OCI-LY1 (cell line): ENCODE results near the gene SLC6A4.

Source experiments
- H2AFZ ChIP-seq: fragments of 200-600 bp; sonication (generic), shearing (Covaris generic); 2 replicates; pipeline ENCODE4 v1.6.0; 2014; ENCODE audit warnings: antibody characterized with exemption, mild to moderate bottlenecking, low read length
- H3F3A ChIP-seq: fragments of 200-600 bp; sonication (generic), shearing (Covaris generic); 2 replicates; pipeline ENCODE4 v1.6.0; 2014; ENCODE audit warnings: mild to moderate bottlenecking, antibody characterized with exemption, low read length, moderate library complexity; ENCODE audit not compliant: insufficient read depth
- H3K27ac ChIP-seq: fragments of 200-600 bp; sonication (generic); 2 replicates; pipeline ENCODE4 v1.5.1; 2014; ENCODE audit warnings: low read length, mixed run types, mild to moderate bottlenecking, low read depth; ENCODE audit not compliant: poor library complexity, severe bottlenecking
- H3K27me3 ChIP-seq: fragments of 200-600 bp; sonication (generic); 2 replicates; pipeline ENCODE4 v1.6.0; 2014; ENCODE audit warnings: antibody characterized with exemption, mild to moderate bottlenecking, low read length, moderate library complexity; ENCODE audit not compliant: insufficient read depth
- H3K36me3 ChIP-seq: fragments of 200-600 bp; sonication (generic); 2 replicates; pipeline ENCODE4 v1.6.1; 2014; ENCODE audit warnings: mild to moderate bottlenecking, antibody characterized with exemption, low read length, moderate library complexity, mixed read lengths; ENCODE audit not compliant: insufficient read depth
- H3K4me1 ChIP-seq: fragments of 200-600 bp; sonication (generic); 2 replicates; pipeline ENCODE4 v1.5.1; 2014; ENCODE audit warnings: mild to moderate bottlenecking, low read length, moderate library complexity; ENCODE audit not compliant: insufficient read depth, severe bottlenecking
- H3K4me2 ChIP-seq: fragments of 200-600 bp; sonication (generic), shearing (Covaris generic); 2 replicates; pipeline ENCODE4 v1.6.1; 2014; ENCODE audit warnings: low read length
- H3K4me3 ChIP-seq: fragments of 200-600 bp; sonication (generic); 2 replicates; pipeline ENCODE4 v1.5.1; 2014; ENCODE audit warnings: low read length, low read depth, mild to moderate bottlenecking, mixed read lengths; ENCODE audit not compliant: poor library complexity, severe bottlenecking
- H3K79me2 ChIP-seq: fragments of 200-600 bp; shearing (Covaris generic); 2 replicates; pipeline ENCODE4 v1.6.1; 2016; ENCODE audit warnings: mixed run types, low read length, mixed read lengths; ENCODE audit not compliant: insufficient read depth
- H3K9ac ChIP-seq: fragments of 200-600 bp; sonication (generic), shearing (Covaris generic); 2 replicates; pipeline ENCODE4 v1.6.1; 2014; ENCODE audit warnings: mild to moderate bottlenecking, low read length, mixed read lengths
- H3K9me2 ChIP-seq: fragments of 200-600 bp; sonication (generic), shearing (Covaris generic); 2 replicates; pipeline ENCODE4 v1.6.1; 2014; ENCODE audit warnings: low read depth, mild to moderate bottlenecking, low read length, mixed read lengths
- H3K9me3 ChIP-seq: fragments of 200-600 bp; shearing (Covaris generic); 2 replicates; pipeline ENCODE4 v1.6.1; 2014; ENCODE audit warnings: low read length, mixed read lengths
- H4K20me1 ChIP-seq: fragments of 200-600 bp; sonication (generic), shearing (Covaris generic); 2 replicates; pipeline ENCODE4 v1.6.0; 2016; ENCODE audit warnings: mild to moderate bottlenecking, low read length; ENCODE audit not compliant: insufficient read depth
- EZH2 ChIP-seq: fragments of 200-600 bp; sonication (generic), shearing (Covaris generic); IDR thresholded peaks from 2 replicates; pipeline ENCODE4 v1.8.0; 2017; ENCODE audit warnings: borderline replicate concordance, mixed run types, mild to moderate bottlenecking, antibody characterized with exemption, low read length, moderate library complexity, mixed read lengths
- TF ChIP-seq, protein P1 (sequence below): fragments of 200-600 bp; sonication (generic), shearing (Covaris generic); IDR thresholded peaks from 2 replicates; pipeline ENCODE4 v1.5.1; 2017; ENCODE audit warnings: mild to moderate bottlenecking, antibody characterized with exemption, low read length, moderate library complexity, mixed read lengths

The SLC6A4 gene

DNA sequence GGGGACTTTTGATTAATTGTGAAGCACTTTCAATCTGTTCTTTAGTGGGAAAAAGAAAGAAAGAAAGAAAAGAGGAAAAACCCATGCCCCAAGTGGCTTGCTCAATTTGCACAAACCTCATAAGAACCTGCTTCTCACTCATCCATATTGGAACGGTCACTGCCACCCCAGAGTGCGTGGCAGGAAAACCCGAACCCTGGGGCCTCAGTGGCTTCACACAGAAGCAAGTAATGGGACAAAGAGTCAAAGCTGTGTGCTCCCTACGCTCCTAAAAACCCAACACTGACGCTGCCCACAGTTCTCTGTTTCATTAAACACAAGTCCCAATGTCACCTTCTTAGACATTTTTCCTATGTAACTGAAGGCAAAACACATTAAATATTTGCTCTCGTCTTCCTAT lies 1.2 kb downstream of the SLC6A4 start:
- H3K4me3 ChIP-seq: no peak overlapping the region
- H3K9me2 ChIP-seq: no peaks in the 10 kb centered on the region
- no peaks in the 10 kb centered on the region for H3K79me2 ChIP-seq
- H3K27me3 ChIP-seq: peaks cover 14% of the 10 kb centered on the region
- H3K4me1 ChIP-seq: peaks cover 5% of the 10 kb centered on the region
- H3K9ac ChIP-seq: no peak overlapping the region
- H3K9me3 ChIP-seq: no peaks in the 10 kb centered on the region
- no peak overlapping the region for H2AFZ ChIP-seq
- H3K36me3 ChIP-seq: no peaks in the 10 kb centered on the region
- no peaks in the 10 kb centered on the region for H4K20me1 ChIP-seq
- H3F3A ChIP-seq: no peaks in the 10 kb centered on the region
- TF ChIP-seq, protein P1, sequence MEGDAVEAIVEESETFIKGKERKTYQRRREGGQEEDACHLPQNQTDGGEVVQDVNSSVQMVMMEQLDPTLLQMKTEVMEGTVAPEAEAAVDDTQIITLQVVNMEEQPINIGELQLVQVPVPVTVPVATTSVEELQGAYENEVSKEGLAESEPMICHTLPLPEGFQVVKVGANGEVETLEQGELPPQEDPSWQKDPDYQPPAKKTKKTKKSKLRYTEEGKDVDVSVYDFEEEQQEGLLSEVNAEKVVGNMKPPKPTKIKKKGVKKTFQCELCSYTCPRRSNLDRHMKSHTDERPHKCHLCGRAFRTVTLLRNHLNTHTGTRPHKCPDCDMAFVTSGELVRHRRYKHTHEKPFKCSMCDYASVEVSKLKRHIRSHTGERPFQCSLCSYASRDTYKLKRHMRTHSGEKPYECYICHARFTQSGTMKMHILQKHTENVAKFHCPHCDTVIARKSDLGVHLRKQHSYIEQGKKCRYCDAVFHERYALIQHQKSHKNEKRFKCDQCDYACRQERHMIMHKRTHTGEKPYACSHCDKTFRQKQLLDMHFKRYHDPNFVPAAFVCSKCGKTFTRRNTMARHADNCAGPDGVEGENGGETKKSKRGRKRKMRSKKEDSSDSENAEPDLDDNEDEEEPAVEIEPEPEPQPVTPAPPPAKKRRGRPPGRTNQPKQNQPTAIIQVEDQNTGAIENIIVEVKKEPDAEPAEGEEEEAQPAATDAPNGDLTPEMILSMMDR: no peak
- no peak for TF ChIP-seq EZH2
- H3K27ac ChIP-seq: no peak overlapping the region
- H3K4me2 ChIP-seq: no peak overlapping the region

DNA sequence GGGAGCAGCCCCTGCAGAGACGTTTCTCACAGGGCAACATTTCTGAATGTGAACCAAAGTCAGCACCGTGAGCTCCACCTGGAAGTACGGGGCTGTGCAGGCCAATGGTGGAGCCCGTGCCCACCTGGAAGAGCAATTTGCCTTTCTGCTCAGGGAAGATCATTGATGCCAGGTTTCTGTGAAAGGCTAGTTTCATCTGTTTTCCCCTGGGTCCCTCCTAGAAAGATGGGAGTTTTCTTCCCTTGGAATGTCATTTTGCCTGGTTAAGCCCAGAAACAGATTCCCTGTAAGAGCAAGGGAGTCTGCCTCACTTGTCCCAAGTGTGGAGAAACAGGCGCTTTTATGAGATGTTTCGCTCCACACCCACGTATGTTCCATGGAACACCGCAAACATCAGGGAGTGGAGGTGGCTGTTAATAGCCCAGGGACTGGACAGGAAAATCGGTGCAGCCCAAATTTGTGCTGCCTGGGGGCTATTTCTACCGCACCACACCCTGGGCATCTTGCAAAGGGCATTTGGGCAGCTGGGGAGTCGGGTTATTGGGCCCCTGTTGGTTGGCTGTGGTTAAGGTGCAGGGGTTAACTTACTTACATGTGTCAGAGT lies 2.6 kb downstream of the SLC6A4 start:
- TF ChIP-seq EZH2: no peak
- TF ChIP-seq, protein P1: no peak
- Histone ChIP-seq H3K4me1 (peaks cover 5% of the 10 kb centered on the region), H3K9me3 (no peaks in the 10 kb centered on the region), H3K79me2 (no peaks in the 10 kb centered on the region), H4K20me1 (no peaks in the 10 kb centered on the region), H3K27me3 (peaks cover 6% of the 10 kb centered on the region; the same call in 1 of the 2 replicates), H2AFZ (no peak overlapping the region), H3K4me3 (no peak overlapping the region), H3K27ac (no peak overlapping the region), H3K9ac (no peak overlapping the region), H3F3A (no peaks in the 10 kb centered on the region), H3K4me2 (no peak overlapping the region), H3K36me3 (no peaks in the 10 kb centered on the region), H3K9me2 (no peaks in the 10 kb centered on the region)

DNA sequence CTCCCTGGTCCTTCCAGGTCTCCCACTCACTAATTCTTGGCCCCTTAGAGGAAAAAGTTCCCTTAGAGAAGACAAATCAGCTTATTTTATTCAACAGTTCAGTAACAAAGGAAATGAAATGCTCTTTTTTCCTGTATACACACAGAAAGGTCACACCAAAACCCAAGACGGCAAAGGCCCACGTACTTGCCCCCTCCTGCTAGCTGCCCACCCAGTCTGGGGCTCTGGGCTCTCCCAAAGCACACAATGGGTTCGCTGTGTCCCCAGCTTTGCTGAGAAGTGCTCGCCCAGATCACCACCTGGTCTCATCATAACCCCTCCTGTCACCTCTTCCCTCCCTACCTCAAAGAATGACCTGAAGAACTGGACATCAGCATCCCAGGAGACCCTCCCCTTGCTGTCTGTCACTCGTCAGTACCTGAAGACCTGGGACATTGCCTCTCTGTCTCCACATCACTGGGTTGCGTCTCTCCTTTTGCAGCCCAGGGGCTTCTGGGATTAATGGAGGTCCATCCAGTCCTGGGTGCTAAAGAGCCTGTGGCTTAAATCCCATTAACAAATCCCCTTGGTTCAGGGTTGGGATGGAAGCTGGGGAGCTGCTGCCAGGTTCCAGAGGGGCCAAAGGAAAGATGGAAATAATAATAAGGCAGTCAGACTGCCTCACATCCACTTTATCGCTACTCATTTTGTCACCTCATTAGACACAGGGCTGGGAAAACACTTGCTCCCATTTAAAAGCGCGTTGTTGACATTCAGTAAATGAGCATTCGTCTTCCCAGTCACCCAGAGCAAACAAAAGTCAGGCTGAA lies 3.3 kb downstream of the SLC6A4 start:
- H3K79me2 ChIP-seq: no peaks in the 10 kb centered on the region
- H3K9me3 ChIP-seq: no peaks in the 10 kb centered on the region
- H2AFZ ChIP-seq: no peak overlapping the region
- peaks cover 5% of the 10 kb centered on the region for H3K4me1 ChIP-seq
- no peak overlapping the region for H3K4me2 ChIP-seq
- TF ChIP-seq EZH2: no peak
- TF ChIP-seq, protein P1: no peak
- H3K27me3 ChIP-seq: peaks cover 6% of the 10 kb centered on the region; the same call in 1 of the 2 replicates
- H3K36me3 ChIP-seq: no peaks in the 10 kb centered on the region
- H3K9me2 ChIP-seq: no peaks in the 10 kb centered on the region
- H3K27ac ChIP-seq: no peak overlapping the region
- no peak overlapping the region for H3K9ac ChIP-seq
- H3K4me3 ChIP-seq: no peak overlapping the region
- no peaks in the 10 kb centered on the region for H4K20me1 ChIP-seq
- H3F3A ChIP-seq: no peaks in the 10 kb centered on the region
